HL-60 (cell line): Measurements from ENCODE around the gene ZNF598.
"Not testable (repeated sequence)": the region's sequence is repeated elsewhere in the genome, so short reads cannot be mapped to it uniquely, and the experiment has no call there.

Experiments used
- DNase-seq, 2 experiments: peaks; one replicate each; pipeline ENCODE4 v3.0.0-alpha.2; 2010 to 2020; ENCODE audit warnings: low read depth in 1 of 2, low spot score in 1 of 2
- H3K27ac ChIP-seq: fragments of 250-450 bp; sonication (Bioruptor Pico); replicated peaks from 2 replicates; pipeline ENCODE4 v1.5.1; 2020; ENCODE audit warnings: mild to moderate bottlenecking, moderate library complexity
- H3K27me3 ChIP-seq: fragments of 250-450 bp; sonication (Bioruptor Pico); 2 replicates; pipeline ENCODE4 v1.5.1; 2021; ENCODE audit warnings: mild to moderate bottlenecking, moderate library complexity; ENCODE audit not compliant: insufficient read depth, poor library complexity, severe bottlenecking
- H3K4me3 ChIP-seq: replicated peaks from 2 replicates; pipeline ENCODE4 v1.5.1; 2011; ENCODE audit warnings: mild to moderate bottlenecking, control low read depth, low read length; ENCODE audit not compliant: insufficient read depth
- CTCF ChIP-seq: IDR thresholded peaks from one replicate; pipeline ENCODE4 v1.5.1; 2011; ENCODE audit warnings: low read length, control low read depth, inconsistent platforms; ENCODE audit not compliant: insufficient read depth
- GABPA ChIP-seq: IDR thresholded peaks from 2 replicates; pipeline ENCODE4 v1.6.1; 2012; ENCODE audit warnings: low read depth
- POLR2AphosphoS5 ChIP-seq: IDR thresholded peaks from 2 replicates; pipeline ENCODE4 v1.6.1; 2012; ENCODE audit warnings: low read depth
- REST ChIP-seq: IDR thresholded peaks from 2 replicates; pipeline ENCODE4 v1.6.1; 2012; ENCODE audit warnings: low read depth; ENCODE audit not compliant: insufficient replicate concordance
- SPI1 ChIP-seq: IDR thresholded peaks from 2 replicates; pipeline ENCODE4 v1.6.1; 2012; ENCODE audit warnings: low read depth, mild to moderate bottlenecking, borderline replicate concordance

The ZNF598 gene

GRCh38 chr16:1963806-1964505, 45.7 kb downstream of the ZNF598 start:
- H3K27me3 ChIP-seq: no peaks in the 10 kb centered on the region
- peak; percentile 48 to 65 for DNase-seq
- peak overlapping the region; percentile 94 for H3K27ac ChIP-seq
- no peak for TF ChIP-seq GABPA
- TF ChIP-seq POLR2AphosphoS5: peak; percentile 47
- H3K4me3 ChIP-seq: peak overlapping the region; percentile 91

- Histone ChIP-seq H3K27ac (peak overlapping the region; percentile 94), H3K4me3 (peak overlapping the region; percentile 91)
- not testable (repeated sequence) for DNase-seq
These were observed 47.2 kb downstream of the ZNF598 start for GRCh38 chr16:1962161-1963153.

GRCh38 chr16:1961651-1962067, 48.0 kb downstream of the ZNF598 start:
- Histone ChIP-seq H3K4me3 (peak overlapping the region; percentile 20), H3K27me3 (no peaks in the 10 kb centered on the region), H3K27ac (peak overlapping the region; percentile 94)
- TF ChIP-seq POLR2AphosphoS5 (no peak; the same call in 1 of the 2 replicates), SPI1 (peak; percentile 29; the same call in 1 of the 2 replicates)
- peak; percentile 62 to 80 for DNase-seq

More at GRCh38 chr16:1962161-1963153, 47.2 kb downstream of the ZNF598 start:
- not testable (repeated sequence) for H3K27me3 ChIP-seq

GRCh38 chr16:1960665-1961630, 48.7 kb downstream of the ZNF598 start:
- Histone ChIP-seq H3K27me3 (no peaks in the 10 kb centered on the region), H3K27ac (peak overlapping the region; percentile 87), H3K4me3 (peak overlapping the region; percentile 91)
- peak in 1 of 2 experiments; percentile 78 for DNase-seq
- TF ChIP-seq REST: peak; percentile 50
- peak; percentile 98 for TF ChIP-seq POLR2AphosphoS5
- no peak for TF ChIP-seq GABPA

GRCh38 chr16:1959269-1960039, 50.2 kb downstream of the ZNF598 start, which contains the start of gene NDUFB10:
NDUFB10 (plus strand) TSS chr16:1959538; CDS start chr16:1959625, 87 bp downstream.
- TF ChIP-seq REST (peak; percentile 5), SPI1 (no peak), GABPA (no peak), CTCF (peak; percentile 56), POLR2AphosphoS5 (peak; percentile 86; the same call in 1 of the 2 replicates)
- Histone ChIP-seq H3K27me3 (no peaks in the 10 kb centered on the region), H3K27ac (peak within 1 kb of the TSS; percentile 87), H3K4me3 (peak within 1 kb of the TSS; percentile 91)
- DNase-seq: peak; percentile 91 to 93
